K562 (cell line): ENCODE results near the gene DHRS12. TPM values are rescaled to one million over a fixed set of nuclear protein-coding genes. Genes with fewer than 3 reads are reported as not detected.

Source experiments
- NEUROD1 ChIP-seq: fragments of 150-350 bp; IDR thresholded peaks from 2 replicates; pipeline ENCODE4 v1.6.1; 2014; ENCODE audit warnings: borderline replicate concordance, low read length, low read depth; ENCODE audit not compliant: partially characterized antibody
- XRCC5 ChIP-seq: fragments of 200-400 bp; formaldehyde crosslinking; IDR thresholded peaks from 2 replicates; pipeline ENCODE4 v1.6.1; 2017; ENCODE audit warnings: low read depth, mild to moderate bottlenecking, low read length
- ZNF444 ChIP-seq: fragments of 250-450 bp; sonication (Bioruptor Pico); IDR thresholded peaks from 2 replicates; pipeline ENCODE4 v1.4.0; 2020; ENCODE audit warnings: mild to moderate bottlenecking, moderate library complexity
- ZNF780A ChIP-seq: fragments of 250-450 bp; sonication (Bioruptor Pico); IDR thresholded peaks from 2 replicates; pipeline ENCODE4 v1.5.0; 2021; ENCODE audit warnings: mild to moderate bottlenecking
- polyA plus RNA-seq, 8 experiments: library from polyadenylated mRNA; depleted of rRNA in 4 of 8; stranded (reverse) in 5 of 8; unstranded in 3 of 8; fragments of >200 nt; fragmentation: Nextera tagmentation in 2 of 8; fragmentation: Illumina TruSeq in 1 of 8; extraction: Ambion mirVana in 2 of 8; extraction: Trizol in 1 of 8; gene quantifications; 2 replicates each; pipeline versions ENCODE4 v1.2.1 to v1.2.3, GENCODE V29; 2011 to 2014; ENCODE audit warnings: inconsistent platforms in 1 of 8, missing spikeins in 1 of 8
- total RNA-seq, 7 experiments: library from RNA; depleted of rRNA in 6 of 7; stranded (reverse); fragments of >200 nt in 6 of 7; fragmentation: Illumina TruSeq in 2 of 7; extraction: Trizol in 2 of 7; gene quantifications; 2 replicates each; pipeline versions ENCODE4 v1.2.1 to v1.2.3, GENCODE V29; 2011 to 2021; ENCODE audit warnings: low replicate concordance in 1 of 7
- TF ChIP-seq, protein P1 (sequence below): fragments of 200-600 bp; sonication (generic); IDR thresholded peaks from one replicate; pipeline ENCODE4 v1.6.1; 2012; ENCODE audit warnings: mild to moderate bottlenecking, low read depth, low read length, inconsistent platforms

The DHRS12 gene
- total and polyA plus RNA-seq, 9 of the 15 experiments (the other 6 are each of a cell fraction or from before 2014, with no cell fraction given) = 0.62 to 2.7 (median 0.98) TPM

- no peak for TF ChIP-seq ZNF444 (CRISPR knock-in tag)
- no peak for TF ChIP-seq XRCC5
- TF ChIP-seq, protein P1, sequence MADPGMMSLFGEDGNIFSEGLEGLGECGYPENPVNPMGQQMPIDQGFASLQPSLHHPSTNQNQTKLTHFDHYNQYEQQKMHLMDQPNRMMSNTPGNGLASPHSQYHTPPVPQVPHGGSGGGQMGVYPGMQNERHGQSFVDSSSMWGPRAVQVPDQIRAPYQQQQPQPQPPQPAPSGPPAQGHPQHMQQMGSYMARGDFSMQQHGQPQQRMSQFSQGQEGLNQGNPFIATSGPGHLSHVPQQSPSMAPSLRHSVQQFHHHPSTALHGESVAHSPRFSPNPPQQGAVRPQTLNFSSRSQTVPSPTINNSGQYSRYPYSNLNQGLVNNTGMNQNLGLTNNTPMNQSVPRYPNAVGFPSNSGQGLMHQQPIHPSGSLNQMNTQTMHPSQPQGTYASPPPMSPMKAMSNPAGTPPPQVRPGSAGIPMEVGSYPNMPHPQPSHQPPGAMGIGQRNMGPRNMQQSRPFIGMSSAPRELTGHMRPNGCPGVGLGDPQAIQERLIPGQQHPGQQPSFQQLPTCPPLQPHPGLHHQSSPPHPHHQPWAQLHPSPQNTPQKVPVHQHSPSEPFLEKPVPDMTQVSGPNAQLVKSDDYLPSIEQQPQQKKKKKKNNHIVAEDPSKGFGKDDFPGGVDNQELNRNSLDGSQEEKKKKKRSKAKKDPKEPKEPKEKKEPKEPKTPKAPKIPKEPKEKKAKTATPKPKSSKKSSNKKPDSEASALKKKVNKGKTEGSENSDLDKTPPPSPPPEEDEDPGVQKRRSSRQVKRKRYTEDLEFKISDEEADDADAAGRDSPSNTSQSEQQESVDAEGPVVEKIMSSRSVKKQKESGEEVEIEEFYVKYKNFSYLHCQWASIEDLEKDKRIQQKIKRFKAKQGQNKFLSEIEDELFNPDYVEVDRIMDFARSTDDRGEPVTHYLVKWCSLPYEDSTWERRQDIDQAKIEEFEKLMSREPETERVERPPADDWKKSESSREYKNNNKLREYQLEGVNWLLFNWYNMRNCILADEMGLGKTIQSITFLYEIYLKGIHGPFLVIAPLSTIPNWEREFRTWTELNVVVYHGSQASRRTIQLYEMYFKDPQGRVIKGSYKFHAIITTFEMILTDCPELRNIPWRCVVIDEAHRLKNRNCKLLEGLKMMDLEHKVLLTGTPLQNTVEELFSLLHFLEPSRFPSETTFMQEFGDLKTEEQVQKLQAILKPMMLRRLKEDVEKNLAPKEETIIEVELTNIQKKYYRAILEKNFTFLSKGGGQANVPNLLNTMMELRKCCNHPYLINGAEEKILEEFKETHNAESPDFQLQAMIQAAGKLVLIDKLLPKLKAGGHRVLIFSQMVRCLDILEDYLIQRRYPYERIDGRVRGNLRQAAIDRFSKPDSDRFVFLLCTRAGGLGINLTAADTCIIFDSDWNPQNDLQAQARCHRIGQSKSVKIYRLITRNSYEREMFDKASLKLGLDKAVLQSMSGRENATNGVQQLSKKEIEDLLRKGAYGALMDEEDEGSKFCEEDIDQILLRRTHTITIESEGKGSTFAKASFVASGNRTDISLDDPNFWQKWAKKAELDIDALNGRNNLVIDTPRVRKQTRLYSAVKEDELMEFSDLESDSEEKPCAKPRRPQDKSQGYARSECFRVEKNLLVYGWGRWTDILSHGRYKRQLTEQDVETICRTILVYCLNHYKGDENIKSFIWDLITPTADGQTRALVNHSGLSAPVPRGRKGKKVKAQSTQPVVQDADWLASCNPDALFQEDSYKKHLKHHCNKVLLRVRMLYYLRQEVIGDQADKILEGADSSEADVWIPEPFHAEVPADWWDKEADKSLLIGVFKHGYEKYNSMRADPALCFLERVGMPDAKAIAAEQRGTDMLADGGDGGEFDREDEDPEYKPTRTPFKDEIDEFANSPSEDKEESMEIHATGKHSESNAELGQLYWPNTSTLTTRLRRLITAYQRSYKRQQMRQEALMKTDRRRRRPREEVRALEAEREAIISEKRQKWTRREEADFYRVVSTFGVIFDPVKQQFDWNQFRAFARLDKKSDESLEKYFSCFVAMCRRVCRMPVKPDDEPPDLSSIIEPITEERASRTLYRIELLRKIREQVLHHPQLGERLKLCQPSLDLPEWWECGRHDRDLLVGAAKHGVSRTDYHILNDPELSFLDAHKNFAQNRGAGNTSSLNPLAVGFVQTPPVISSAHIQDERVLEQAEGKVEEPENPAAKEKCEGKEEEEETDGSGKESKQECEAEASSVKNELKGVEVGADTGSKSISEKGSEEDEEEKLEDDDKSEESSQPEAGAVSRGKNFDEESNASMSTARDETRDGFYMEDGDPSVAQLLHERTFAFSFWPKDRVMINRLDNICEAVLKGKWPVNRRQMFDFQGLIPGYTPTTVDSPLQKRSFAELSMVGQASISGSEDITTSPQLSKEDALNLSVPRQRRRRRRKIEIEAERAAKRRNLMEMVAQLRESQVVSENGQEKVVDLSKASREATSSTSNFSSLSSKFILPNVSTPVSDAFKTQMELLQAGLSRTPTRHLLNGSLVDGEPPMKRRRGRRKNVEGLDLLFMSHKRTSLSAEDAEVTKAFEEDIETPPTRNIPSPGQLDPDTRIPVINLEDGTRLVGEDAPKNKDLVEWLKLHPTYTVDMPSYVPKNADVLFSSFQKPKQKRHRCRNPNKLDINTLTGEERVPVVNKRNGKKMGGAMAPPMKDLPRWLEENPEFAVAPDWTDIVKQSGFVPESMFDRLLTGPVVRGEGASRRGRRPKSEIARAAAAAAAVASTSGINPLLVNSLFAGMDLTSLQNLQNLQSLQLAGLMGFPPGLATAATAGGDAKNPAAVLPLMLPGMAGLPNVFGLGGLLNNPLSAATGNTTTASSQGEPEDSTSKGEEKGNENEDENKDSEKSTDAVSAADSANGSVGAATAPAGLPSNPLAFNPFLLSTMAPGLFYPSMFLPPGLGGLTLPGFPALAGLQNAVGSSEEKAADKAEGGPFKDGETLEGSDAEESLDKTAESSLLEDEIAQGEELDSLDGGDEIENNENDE = no peak
- TF ChIP-seq ZNF780A (CRISPR knock-in tag) = no peak
- no peak for TF ChIP-seq NEUROD1
Observed at GRCh38 chr13:51805313-51805712, 1.4 kb upstream of the DHRS12 start (continued).
